Endothelial cell of umbilical vein (primary cell): Measurements from ENCODE around the gene MFSD6. TPM values are rescaled to one million over a fixed set of nuclear protein-coding genes. Genes with fewer than 3 reads are reported as not detected.

ENCODE experiments used
- BruUV-seq: library from RNA; stranded (reverse); fragments of 400-500 nt; replicated peaks from 2 replicates; lab custom pipeline; 2021; lab: Mats Ljungman, UMichigan
- CTCF ChIA-PET: fragments of 300-600, 350-600 bp; sonication (Branson Sonifier 250); formaldehyde crosslinking; loops from one replicate; lab custom pipeline; 2021; ENCODE audit warnings: antibody characterized with exemption, inconsistent platforms; lab: Charles Lee
- POLR2A ChIA-PET: fragments of 300-600, 350-600 bp; sonication (Branson Sonifier 250); formaldehyde crosslinking; loops from one replicate; lab custom pipeline; 2021; ENCODE audit warnings: antibody characterized with exemption, inconsistent platforms; lab: Charles Lee
- DNase-seq: peaks from one replicate; pipeline ENCODE4 v3.0.0-alpha.2; 2011; ENCODE audit warnings: low read depth, low spot score
- FAIRE-seq: peaks from 2 replicates; lab custom pipeline; 2011; peaks lifted over from hg19 to GRCh38; lab: Jason Lieb, UNC
- H2AFZ ChIP-seq: 2 replicates; pipeline ENCODE4 v1.6.0; 2012; ENCODE audit warnings: low read depth, low read length, control low read depth, inconsistent platforms
- H3K27ac ChIP-seq: 2 replicates; pipeline ENCODE4 v1.5.1; 2011; ENCODE audit warnings: low read depth, mild to moderate bottlenecking, control low read depth, low read length, moderate library complexity; ENCODE audit not compliant: insufficient read depth
- H3K27me3 ChIP-seq, 2 experiments: 2 replicates each; pipeline versions ENCODE4 v1.6.0 to v1.6.1; 2011; ENCODE audit warnings: low read length in 2 of 2, mixed read lengths in 1 of 2; ENCODE audit not compliant: control insufficient read depth in 2 of 2, insufficient read depth in 2 of 2
- H3K36me3 ChIP-seq, 2 experiments: 2 replicates in 1 of 2; 3 replicates in 1 of 2; pipeline ENCODE4 v1.5.1; 2011; ENCODE audit warnings: low read length in 2 of 2, mild to moderate bottlenecking in 1 of 2, moderate library complexity in 1 of 2; ENCODE audit not compliant: control insufficient read depth in 2 of 2, insufficient read depth in 2 of 2; ENCODE audit errors: extremely low read depth in 1 of 2
- H3K4me1 ChIP-seq: 3 replicates; pipeline ENCODE4 v1.5.1; 2011; ENCODE audit warnings: mild to moderate bottlenecking, low read length; ENCODE audit not compliant: control insufficient read depth, insufficient read depth; ENCODE audit errors: extremely low read depth
- H3K4me2 ChIP-seq: 2 replicates; pipeline ENCODE4 v1.6.1; 2011; ENCODE audit warnings: low read length, control low read depth, mixed read lengths; ENCODE audit not compliant: insufficient read depth
- H3K4me3 ChIP-seq, 3 experiments: fragments of 200-600 bp in 1 of 3; sonication (generic), shearing (Covaris generic) in 1 of 3; replicated peaks in 1 of 3; 2 replicates each; pipeline ENCODE4 v1.5.1; 2011 to 2016; ENCODE audit warnings: control low read depth in 3 of 3, low read length in 3 of 3, mild to moderate bottlenecking in 2 of 3, inconsistent platforms in 1 of 3, low read depth in 1 of 3, moderate library complexity in 1 of 3; ENCODE audit not compliant: insufficient read depth in 1 of 3
- H3K79me2 ChIP-seq: 2 replicates; pipeline ENCODE4 v1.6.0; 2012; ENCODE audit warnings: low read length, inconsistent platforms; ENCODE audit not compliant: control insufficient read depth, insufficient read depth
- H3K9ac ChIP-seq: replicated peaks from 2 replicates; pipeline ENCODE3; 2011; ENCODE audit warnings: low read length, control low read depth; ENCODE audit not compliant: insufficient read depth; ENCODE audit errors: extremely low read depth
- H3K9me1 ChIP-seq: replicated peaks from 3 replicates; pipeline ENCODE4 v1.6.0; 2011; ENCODE audit warnings: mild to moderate bottlenecking, low read length; ENCODE audit not compliant: control insufficient read depth, insufficient read depth; ENCODE audit errors: extremely low read depth
- H3K9me3 ChIP-seq: replicated peaks from 2 replicates; pipeline ENCODE4 v1.5.1; 2012; ENCODE audit warnings: low read length, inconsistent platforms; ENCODE audit not compliant: control insufficient read depth, insufficient read depth
- H4K20me1 ChIP-seq: replicated peaks from 2 replicates; pipeline ENCODE3; 2011; ENCODE audit warnings: mild to moderate bottlenecking, low read length; ENCODE audit not compliant: control insufficient read depth, insufficient read depth; ENCODE audit errors: extremely low read depth
- CTCF ChIP-seq, 2 donors: IDR thresholded peaks; 1 replicate in 1 of 2; 2 replicates in 1 of 2; pipeline ENCODE4 v1.5.1; 2011; ENCODE audit warnings: low read length in 2 of 2, mild to moderate bottlenecking in 2 of 2, moderate library complexity in 2 of 2, control low read depth in 1 of 2, inconsistent platforms in 1 of 2, low read depth in 1 of 2; ENCODE audit not compliant: insufficient read depth in 1 of 2; ENCODE audit errors: extremely low read depth in 1 of 2
- EZH2 ChIP-seq: IDR thresholded peaks from 2 replicates; pipeline ENCODE4 v1.6.1; 2012; ENCODE audit warnings: borderline replicate concordance, low read depth, mild to moderate bottlenecking, moderate library complexity, low read length, inconsistent platforms; ENCODE audit not compliant: severe bottlenecking
- FOS ChIP-seq: IDR thresholded peaks from 2 replicates; pipeline ENCODE4 v1.6.1; 2011; ENCODE audit warnings: mild to moderate bottlenecking, low read length, moderate library complexity, borderline replicate concordance; ENCODE audit not compliant: insufficient read depth
- GATA2 ChIP-seq: IDR thresholded peaks from 2 replicates; pipeline ENCODE4 v1.7.0; 2011; ENCODE audit warnings: low read depth, mild to moderate bottlenecking, moderate library complexity, mixed read lengths, low read length; ENCODE audit not compliant: insufficient read length, insufficient read depth
- JUN ChIP-seq: IDR thresholded peaks from 2 replicates; pipeline ENCODE4 v1.6.1; 2011; ENCODE audit warnings: borderline replicate concordance, low read depth; ENCODE audit not compliant: insufficient read length, insufficient read depth
- MYC ChIP-seq: IDR thresholded peaks from one replicate; pipeline ENCODE4 v1.6.1; 2011; ENCODE audit warnings: mild to moderate bottlenecking, low read depth, low read length
- POLR2A ChIP-seq: IDR thresholded peaks from 2 replicates; pipeline ENCODE4 v1.6.1; 2012; ENCODE audit warnings: low read depth, mild to moderate bottlenecking, control low read depth, low read length
- POLR2AphosphoS5 ChIP-seq: IDR thresholded peaks from 2 replicates; pipeline ENCODE4 v1.6.1; 2012; ENCODE audit warnings: low read depth, mild to moderate bottlenecking, control low read depth, low read length, moderate library complexity; ENCODE audit not compliant: insufficient read depth
- dilution Hi-C: fragments of 300-500 bp; cut with MboI; formaldehyde crosslinking; loops from one replicate; pipeline ENCODE4 v1.15.0; 2019; ENCODE audit warnings: low sequenced_read_pairs; ENCODE audit not compliant: extremely low pct_ligation_motif_present
- intact Hi-C: fragments of 100-400 bp; cut with micrococcal nuclease; formaldehyde crosslinking; loops from one replicate; pipeline ENCODE4 v1.10.0; 2022
- polyA plus RNA-seq, 4 experiments: library from polyadenylated mRNA; depleted of rRNA in 3 of 4; stranded (reverse) in 3 of 4; unstranded in 1 of 4; fragments of >200 nt; gene quantifications; 2 replicates each; pipeline versions ENCODE4 v1.2.1 to v1.2.3, GENCODE V29; 2011 to 2012; ENCODE audit warnings: missing spikeins in 1 of 4
- total RNA-seq: library from RNA; stranded (reverse); gene quantifications from 2 replicates; pipeline ENCODE4 v1.2.3, GENCODE V29; 2021
- TF ChIP-seq, protein P1 (sequence below): IDR thresholded peaks from 2 replicates; pipeline ENCODE4 v1.6.1; 2011; ENCODE audit not compliant: insufficient read depth, insufficient read length

The MFSD6 gene
- total and polyA plus RNA-seq, 2 donors (not counting 3 experiments of a cell fraction or from before 2014, with no cell fraction given) = 4.3 to 4.5 TPM

DNA sequence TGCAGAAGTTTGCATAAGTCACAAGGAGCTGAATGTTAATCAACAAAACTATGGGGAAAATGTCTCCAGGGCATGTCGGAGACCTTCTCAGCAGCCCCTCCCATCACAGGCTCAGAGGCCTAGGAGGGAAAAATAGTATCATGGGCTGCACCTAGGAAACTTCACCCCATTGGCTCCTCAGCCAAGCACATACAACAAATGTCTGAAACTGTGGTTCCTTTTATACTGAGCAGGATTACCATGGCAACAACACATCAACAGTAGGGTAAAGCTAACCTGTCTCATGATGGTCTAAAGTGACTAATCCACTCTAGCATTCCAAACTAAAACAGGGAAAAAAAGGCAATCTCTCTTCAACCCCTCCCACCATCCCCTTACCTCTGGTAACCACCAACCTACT, 129.6 kb downstream of the MFSD6 start:
- POLR2A ChIA-PET = no interaction called here
- Histone ChIP-seq H2AFZ (no peak overlapping the region), H3K4me1 (peaks cover 5% of the 10 kb centered on the region), H3K9me1 (no peaks in the 10 kb centered on the region), H3K27ac (no peak overlapping the region), H3K4me2 (no peak overlapping the region), H3K27me3 (no peaks in the 10 kb centered on the region), H3K79me2 (no peaks in the 10 kb centered on the region), H3K9me3 (peaks cover 2% of the 10 kb centered on the region), H4K20me1 (no peaks in the 10 kb centered on the region), H3K36me3 (no peaks in the 10 kb centered on the region), H3K4me3 (no peak overlapping the region), H3K9ac (no peak overlapping the region)
- FAIRE-seq (no peak), DNase-seq (no peak)
- intact Hi-C loops (no loop called here), dilution Hi-C loops (no loop called here)
- CTCF ChIA-PET = interaction anchor here (0.6 to 1.2 kb wide), 2 partner anchors 24 to 511 kb away, joined by 3 to 6 read pairs; no protein-coding TSS in a partner anchor
- BruUV-seq = no TSS peak
- TF ChIP-seq EZH2 = no peak
- no peak for TF ChIP-seq POLR2A
- TF ChIP-seq GATA2 = no peak
- TF ChIP-seq POLR2AphosphoS5 = no peak

DNA sequence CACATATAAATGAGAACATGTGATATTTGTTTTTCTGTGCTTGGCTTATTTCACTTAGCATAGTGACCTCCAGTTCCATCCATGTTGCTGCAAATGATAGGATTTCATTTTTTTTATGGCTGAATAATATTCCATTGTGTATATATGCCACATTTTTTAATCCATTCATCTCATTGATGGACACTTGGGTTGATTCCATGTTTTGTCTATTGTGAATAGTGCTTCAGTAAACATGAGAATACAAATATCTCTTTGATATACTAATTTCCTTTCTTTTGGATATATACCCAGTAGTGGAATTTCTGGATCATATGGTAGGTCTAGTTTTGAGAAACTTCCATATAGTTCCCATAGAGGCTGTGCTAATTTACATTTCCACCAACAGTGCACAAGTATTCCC, 130.0 kb downstream of the MFSD6 start:
- H3K9me1 ChIP-seq = no peaks in the 10 kb centered on the region
- no peaks in the 10 kb centered on the region for H3K27me3 ChIP-seq
- no TSS peak for BruUV-seq
- H3K79me2 ChIP-seq = no peaks in the 10 kb centered on the region
- H3K9me3 ChIP-seq = peaks cover 2% of the 10 kb centered on the region
- peaks cover 5% of the 10 kb centered on the region for H3K4me1 ChIP-seq
- FAIRE-seq (no peak), DNase-seq (no peak)
- H3K9ac ChIP-seq = no peak overlapping the region
- intact Hi-C loops (no loop called here), dilution Hi-C loops (no loop called here)
- ChIA-PET POLR2A (no interaction called here), CTCF (interaction anchor here (1.2 kb wide), 1 partner anchor 24 kb away, joined by 3 read pairs; no protein-coding TSS in a partner anchor)
- no peak overlapping the region for H3K4me3 ChIP-seq
- H3K36me3 ChIP-seq = no peaks in the 10 kb centered on the region
- H3K4me2 ChIP-seq = no peak overlapping the region
- no peaks in the 10 kb centered on the region for H4K20me1 ChIP-seq
- no peak for TF ChIP-seq FOS
- TF ChIP-seq JUN = no peak
- no peak for TF ChIP-seq EZH2
- TF ChIP-seq, protein P1, sequence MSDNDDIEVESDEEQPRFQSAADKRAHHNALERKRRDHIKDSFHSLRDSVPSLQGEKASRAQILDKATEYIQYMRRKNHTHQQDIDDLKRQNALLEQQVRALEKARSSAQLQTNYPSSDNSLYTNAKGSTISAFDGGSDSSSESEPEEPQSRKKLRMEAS = no peak
- no peak for TF ChIP-seq GATA2
- TF ChIP-seq POLR2AphosphoS5 = no peak
- no peak for TF ChIP-seq CTCF (IDR thresholded peaks at IDR 0.05; ENCODE audit: extremely low read depth in 1 of 2, insufficient read depth in 1 of 2, low read depth in 1 of 2, low read length in 2 of 2)
- no peak for TF ChIP-seq MYC
- no peak overlapping the region for H2AFZ ChIP-seq
- no peak overlapping the region for H3K27ac ChIP-seq
